Endodermal cell (in vitro differentiated cells): ENCODE data around the gene METTL25B. TPM values are rescaled to one million over a fixed set of nuclear protein-coding genes. Genes with fewer than 3 reads are reported as not detected.

Experiments
- DNase-seq: peaks from one replicate; pipeline ENCODE4 v3.0.0-alpha.2; 2017
- H3K27ac ChIP-seq: 2 replicates; pipeline ENCODE4 v1.5.1; 2013; ENCODE audit warnings: mild to moderate bottlenecking, low read depth, low read length, moderate library complexity
- H3K27me3 ChIP-seq: 2 replicates; pipeline ENCODE4 v1.6.1; 2013; ENCODE audit warnings: mild to moderate bottlenecking, low read length, moderate library complexity; ENCODE audit not compliant: insufficient read depth, control insufficient read depth, poor library complexity, severe bottlenecking
- H3K36me3 ChIP-seq: 2 replicates; pipeline ENCODE4 v1.7.0; 2013; ENCODE audit warnings: mild to moderate bottlenecking, low read length, moderate library complexity; ENCODE audit not compliant: control insufficient read depth, insufficient read depth
- H3K4me1 ChIP-seq: one replicate; pipeline ENCODE4 v1.7.0; 2013; ENCODE audit warnings: low read length; ENCODE audit not compliant: control insufficient read depth, insufficient read depth
- H3K4me3 ChIP-seq: 2 replicates; pipeline ENCODE4 v1.5.1; 2013; ENCODE audit warnings: mild to moderate bottlenecking, low read length, moderate library complexity
- H3K9ac ChIP-seq: 2 replicates; pipeline ENCODE4 v1.6.1; 2013; ENCODE audit warnings: mild to moderate bottlenecking, low read length, moderate library complexity; ENCODE audit not compliant: poor library complexity, severe bottlenecking; ENCODE audit errors: extremely low read depth
- H3K9me3 ChIP-seq: 2 replicates; pipeline ENCODE4 v1.6.1; 2013; ENCODE audit warnings: mild to moderate bottlenecking, low read length, moderate library complexity; ENCODE audit not compliant: control insufficient read depth
- H3K27ac Mint-ChIP-seq: 2 replicates; pipeline ENCODE4 v1.8.0; 2020; ENCODE audit warnings: mixed read lengths
- H3K27me3 Mint-ChIP-seq: 2 replicates; pipeline ENCODE4 v1.8.0; 2021; ENCODE audit warnings: mild to moderate bottlenecking, mixed read lengths; ENCODE audit not compliant: insufficient read depth
- H3K36me3 Mint-ChIP-seq: 2 replicates; pipeline ENCODE4 v1.8.0; 2020; ENCODE audit warnings: low read depth, mixed read lengths
- H3K4me1 Mint-ChIP-seq: 2 replicates; pipeline ENCODE4 v1.8.0; 2020; ENCODE audit warnings: mixed read lengths
- H3K4me3 Mint-ChIP-seq: 2 replicates; pipeline ENCODE4 v1.8.0; 2020; ENCODE audit warnings: mild to moderate bottlenecking, moderate library complexity, mixed read lengths
- H3K9me3 Mint-ChIP-seq: 2 replicates; pipeline ENCODE4 v1.8.0; 2020; ENCODE audit warnings: mild to moderate bottlenecking, mixed read lengths
- WGBS, 2 experiments: methylation state at CpG; one replicate each; pipeline versions ENCODE4 v1.1.5 to v1.1.7; 2013; ENCODE audit warnings: missing lambda C conversion rate in 2 of 2, mixed read lengths in 1 of 2; ENCODE audit not compliant: insufficient coverage in 1 of 2, insufficient read length in 1 of 2; 5-methylcytosine and 5-hydroxymethylcytosine counted together
- total RNA-seq, 2 donors: library from RNA; stranded (reverse); fragmentation: NEBNext Ultra II Directional in 1 of 2; extraction: Animal tissue kit (Norgen Biotek cat#: 25700) in 1 of 2; gene quantifications; 2 replicates in 1 of 2; 3 replicates in 1 of 2; pipeline ENCODE4 v1.2.1, GENCODE V29; 2021
- TF ChIP-seq, protein P1 (sequence below): fragments of 200-600 bp; sonication (generic); conservative IDR thresholded peaks from 2 replicates; pipeline ENCODE4 v1.5.0; 2021; ENCODE audit warnings: antibody characterized with exemption, mild to moderate bottlenecking

METTL25B gene
- total RNA-seq, 2 donors from 2014 or later = 25.9 to 35.5 TPM

DNA sequence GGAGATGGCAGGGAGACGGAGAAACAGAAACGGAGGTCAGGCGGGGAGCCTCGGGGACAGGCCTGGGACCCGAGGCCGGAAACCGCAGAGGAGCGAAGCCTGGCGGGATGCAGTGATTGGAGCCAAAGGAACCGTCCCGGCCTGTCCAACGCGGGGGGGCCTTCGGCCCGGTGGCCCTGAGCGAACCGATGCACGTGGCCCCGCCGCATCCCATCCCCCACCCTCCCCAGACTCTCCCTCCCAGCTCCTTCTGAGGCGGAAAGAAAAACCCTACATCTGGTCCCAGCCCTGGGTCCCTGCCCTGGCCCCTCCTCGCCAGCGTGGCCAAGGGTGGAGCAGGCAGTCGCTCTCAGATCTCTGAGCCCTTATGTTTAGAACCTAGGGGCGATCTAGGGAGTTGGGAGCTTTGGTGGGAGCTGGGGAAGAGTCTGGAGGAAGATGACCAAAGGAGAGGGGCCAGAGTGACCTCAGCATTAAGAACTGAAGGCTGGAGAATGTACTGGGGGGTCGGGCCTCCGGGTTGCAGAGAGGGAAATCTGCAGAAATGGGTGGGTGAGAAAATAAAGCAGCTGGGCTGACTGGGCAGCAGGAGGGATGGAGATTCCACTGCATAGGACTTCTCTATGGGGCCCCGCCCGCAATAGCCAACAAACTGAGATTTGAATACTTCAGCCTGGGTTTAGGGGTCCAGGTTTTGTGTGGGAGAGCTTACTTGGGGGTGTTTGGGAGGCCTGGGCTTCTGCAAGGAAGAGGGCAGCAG is 21.4 kb upstream of the METTL25B start:
- peaks cover 5% of the 10 kb centered on the region for H3K36me3 Mint-ChIP-seq

DNA sequence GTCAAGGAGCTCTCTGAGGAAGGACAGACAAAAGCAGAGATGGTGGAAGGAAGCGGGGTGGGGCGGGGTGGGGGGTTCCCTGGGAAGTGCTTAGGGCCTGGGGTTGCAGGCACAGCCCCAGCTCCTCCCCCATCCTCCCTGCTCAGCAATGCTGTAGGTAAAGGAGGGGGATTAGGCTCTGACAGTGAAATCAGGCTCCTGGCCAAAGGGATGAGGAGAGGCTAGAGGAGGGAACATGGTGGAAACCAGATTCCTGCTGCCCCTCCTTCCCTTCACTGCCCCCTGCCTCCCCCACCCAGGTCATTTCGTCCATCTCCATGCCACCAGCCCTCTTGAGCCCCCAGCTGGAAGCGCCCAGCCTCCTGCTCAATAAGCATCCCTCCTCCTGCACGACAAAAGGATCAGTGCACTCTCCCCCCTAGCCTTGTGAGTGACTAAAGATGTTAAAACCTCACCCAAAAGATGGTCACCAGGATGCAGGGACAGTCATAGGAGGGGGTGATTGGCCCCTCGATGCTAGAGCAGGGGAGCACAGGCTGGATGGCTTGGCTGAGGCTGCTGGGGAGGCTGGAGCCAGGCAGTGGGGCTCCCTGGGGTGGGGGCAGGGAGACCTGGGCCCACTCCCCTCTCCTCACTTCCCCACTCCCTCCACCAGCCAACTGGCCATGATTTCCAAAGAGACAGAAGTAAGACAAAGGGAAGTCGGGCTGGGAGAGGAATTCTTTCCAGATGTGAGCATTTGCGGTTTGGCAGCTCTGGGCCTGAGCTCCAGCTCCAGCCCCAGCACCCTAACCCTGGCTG is 20.7 kb upstream of the METTL25B start:
- WGBS, 2 experiments = 22 to 40% methylated on average over 2 to 8 of the region's 8 CpGs
- peak; percentile 83 for DNase-seq
- Mint-ChIP-seq H3K36me3 (peaks cover 5% of the 10 kb centered on the region), H3K27me3 (peaks cover 31% of the 10 kb centered on the region), H3K9me3 (no peaks in the 10 kb centered on the region), H3K4me3 (peak overlapping the region; percentile 72), H3K4me1 (peaks cover 58% of the 10 kb centered on the region), H3K27ac (peak overlapping the region; percentile 94)
- no peaks in the 10 kb centered on the region for H3K36me3 ChIP-seq
- peaks cover 24% of the 10 kb centered on the region for H3K4me1 ChIP-seq
- no peaks in the 10 kb centered on the region for H3K27me3 ChIP-seq
- H3K27ac ChIP-seq = peak overlapping the region; percentile 71
- no peaks in the 10 kb centered on the region for H3K9me3 ChIP-seq
- peak overlapping the region; percentile 91 for H3K4me3 ChIP-seq
- peak overlapping the region; percentile 54 for H3K9ac ChIP-seq
- TF ChIP-seq, protein P1, sequence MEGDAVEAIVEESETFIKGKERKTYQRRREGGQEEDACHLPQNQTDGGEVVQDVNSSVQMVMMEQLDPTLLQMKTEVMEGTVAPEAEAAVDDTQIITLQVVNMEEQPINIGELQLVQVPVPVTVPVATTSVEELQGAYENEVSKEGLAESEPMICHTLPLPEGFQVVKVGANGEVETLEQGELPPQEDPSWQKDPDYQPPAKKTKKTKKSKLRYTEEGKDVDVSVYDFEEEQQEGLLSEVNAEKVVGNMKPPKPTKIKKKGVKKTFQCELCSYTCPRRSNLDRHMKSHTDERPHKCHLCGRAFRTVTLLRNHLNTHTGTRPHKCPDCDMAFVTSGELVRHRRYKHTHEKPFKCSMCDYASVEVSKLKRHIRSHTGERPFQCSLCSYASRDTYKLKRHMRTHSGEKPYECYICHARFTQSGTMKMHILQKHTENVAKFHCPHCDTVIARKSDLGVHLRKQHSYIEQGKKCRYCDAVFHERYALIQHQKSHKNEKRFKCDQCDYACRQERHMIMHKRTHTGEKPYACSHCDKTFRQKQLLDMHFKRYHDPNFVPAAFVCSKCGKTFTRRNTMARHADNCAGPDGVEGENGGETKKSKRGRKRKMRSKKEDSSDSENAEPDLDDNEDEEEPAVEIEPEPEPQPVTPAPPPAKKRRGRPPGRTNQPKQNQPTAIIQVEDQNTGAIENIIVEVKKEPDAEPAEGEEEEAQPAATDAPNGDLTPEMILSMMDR = no peak

More for the DNA sequence above, 21.4 kb upstream of the METTL25B start:
- H3K4me3 ChIP-seq = peak overlapping the region; percentile 91
- H3K27ac ChIP-seq = peak overlapping the region; percentile 71
- Mint-ChIP-seq H3K4me1 (peaks cover 62% of the 10 kb centered on the region), H3K9me3 (no peaks in the 10 kb centered on the region), H3K27ac (peak overlapping the region; percentile 94), H3K27me3 (peaks cover 39% of the 10 kb centered on the region), H3K4me3 (peak overlapping the region; percentile 72)
- no peaks in the 10 kb centered on the region for H3K27me3 ChIP-seq
- TF ChIP-seq, protein P1 = no peak
- H3K36me3 ChIP-seq = no peaks in the 10 kb centered on the region
- peak; percentile 90 for DNase-seq
- WGBS, 2 experiments = 4 to 9% methylated on average over 13 to 29 of the region's 29 CpGs
- H3K4me1 ChIP-seq = peaks cover 24% of the 10 kb centered on the region
- H3K9ac ChIP-seq = peak overlapping the region; percentile 54
- H3K9me3 ChIP-seq = no peaks in the 10 kb centered on the region

DNA sequence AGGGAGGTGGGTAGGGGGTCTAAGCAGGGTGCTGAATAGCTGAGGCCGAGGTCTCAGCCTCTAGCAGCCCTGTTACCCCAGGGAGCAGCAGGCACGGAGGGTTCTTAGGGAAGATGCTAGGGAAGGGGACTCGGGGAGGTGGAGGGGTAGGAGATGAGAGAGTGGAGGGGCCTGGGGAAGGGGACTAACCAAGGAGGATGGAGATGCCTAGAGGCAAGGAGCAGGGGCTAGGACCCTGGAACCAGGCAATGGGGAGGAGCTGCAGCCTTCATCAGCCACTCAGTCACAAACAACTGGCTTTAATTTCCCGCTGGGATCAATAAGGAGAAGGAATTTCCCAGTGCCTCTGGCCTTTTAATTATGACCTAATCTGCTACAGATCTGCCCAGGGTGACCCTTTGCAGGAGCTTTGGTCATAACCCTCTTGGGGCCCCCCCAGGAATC is 20.0 kb upstream of the METTL25B start:
- no peaks in the 10 kb centered on the region for H3K36me3 ChIP-seq
- no peaks in the 10 kb centered on the region for H3K9me3 ChIP-seq
- peaks cover 25% of the 10 kb centered on the region for H3K27me3 Mint-ChIP-seq
- no peaks in the 10 kb centered on the region for H3K9me3 Mint-ChIP-seq
- H3K27ac ChIP-seq = peak overlapping the region; percentile 71
- peak overlapping the region; percentile 72 for H3K4me3 Mint-ChIP-seq
- peaks cover 21% of the 10 kb centered on the region for H3K4me1 ChIP-seq
- TF ChIP-seq, protein P1 = no peak
- H3K4me3 ChIP-seq = peak overlapping the region; percentile 59
- peaks cover 53% of the 10 kb centered on the region for H3K4me1 Mint-ChIP-seq
- 4 to 17% methylated on average over 3 to 4 of the region's 4 CpGs for WGBS, 2 experiments
- peak; percentile 90 for DNase-seq
- peaks cover 2% of the 10 kb centered on the region for H3K36me3 Mint-ChIP-seq
- H3K27me3 ChIP-seq = no peaks in the 10 kb centered on the region
- H3K27ac Mint-ChIP-seq = peak overlapping the region; percentile 36
- no peak overlapping the region for H3K9ac ChIP-seq
